Neural cell (in vitro differentiated cells): Measurements from ENCODE around the gene DRD2. TPM values are rescaled to one million over a fixed set of nuclear protein-coding genes. Genes with fewer than 3 reads are reported as not detected.

Experiments
- H2AFZ ChIP-seq: fragments of 200-600, 300-800 bp; sonication (generic), shearing (Covaris generic); 2 replicates; pipeline ENCODE4 v1.6.0; 2014; ENCODE audit warnings: low read depth, mild to moderate bottlenecking, antibody characterized with exemption, low read length, moderate library complexity
- H3F3A ChIP-seq: fragments of 200-600 bp; shearing (Covaris generic); 2 replicates; pipeline ENCODE4 v1.6.1; 2016; ENCODE audit warnings: mild to moderate bottlenecking, moderate library complexity, mixed read lengths, antibody characterized with exemption, low read length; ENCODE audit not compliant: insufficient read depth, poor library complexity, severe bottlenecking
- H3K27ac ChIP-seq: fragments of 200-600, 300-800 bp; sonication (generic), shearing (Covaris generic); 2 replicates; pipeline ENCODE4 v1.5.1; 2014; ENCODE audit warnings: mild to moderate bottlenecking, low read length, moderate library complexity
- H3K27me3 ChIP-seq: fragments of 300-800, 200-600 bp; sonication (generic), shearing (Covaris generic); 2 replicates; pipeline ENCODE4 v1.6.0; 2014; ENCODE audit warnings: mild to moderate bottlenecking, low read depth, low read length, moderate library complexity; ENCODE audit not compliant: insufficient read depth
- H3K36me3 ChIP-seq: fragments of 300-800, 200-600 bp; sonication (generic), shearing (Covaris generic); 2 replicates; pipeline ENCODE4 v1.5.1; 2014; ENCODE audit warnings: mild to moderate bottlenecking, antibody characterized with exemption, low read length, moderate library complexity; ENCODE audit not compliant: insufficient read depth
- H3K4me2 ChIP-seq: fragments of 300-800, 200-600 bp; sonication (generic), shearing (Covaris generic); 2 replicates; pipeline ENCODE4 v1.6.0; 2014; ENCODE audit warnings: mild to moderate bottlenecking, low read length
- H3K4me3 ChIP-seq: fragments of 300-800, 200-600 bp; sonication (generic), shearing (Covaris generic); 2 replicates; pipeline ENCODE4 v1.5.1; 2014; ENCODE audit warnings: mild to moderate bottlenecking, low read length, moderate library complexity
- H3K79me2 ChIP-seq: fragments of 200-600 bp; shearing (Covaris generic); replicated peaks from 2 replicates; pipeline ENCODE4 v1.6.0; 2014; ENCODE audit warnings: mild to moderate bottlenecking, low read length, moderate library complexity; ENCODE audit not compliant: insufficient read depth
- H3K9ac ChIP-seq: fragments of 300-800, 200-600 bp; sonication (generic), shearing (Covaris generic); 2 replicates; pipeline ENCODE4 v1.6.1; 2016; ENCODE audit warnings: mild to moderate bottlenecking, low read length, mixed read lengths
- H3K9me2 ChIP-seq: fragments of 200-600 bp; shearing (Covaris generic); 2 replicates; pipeline ENCODE4 v1.6.1; 2016; ENCODE audit warnings: mild to moderate bottlenecking, low read length, mixed read lengths; ENCODE audit not compliant: insufficient read depth
- H3K9me3 ChIP-seq: fragments of 200-600, 300-800 bp; sonication (generic), shearing (Covaris generic); 2 replicates; pipeline ENCODE4 v1.6.1; 2016; ENCODE audit warnings: mild to moderate bottlenecking, mixed run types, low read length, moderate library complexity, mixed read lengths
- H4K20me1 ChIP-seq: fragments of 200-600 bp; shearing (Covaris generic); 2 replicates; pipeline ENCODE4 v1.6.1; 2016; ENCODE audit warnings: mild to moderate bottlenecking, mixed run types; ENCODE audit not compliant: insufficient read depth
- EP300 ChIP-seq: fragments of 450-650 bp; conservative IDR thresholded peaks from 2 replicates; pipeline ENCODE4 v1.6.1; 2014; ENCODE audit warnings: antibody characterized with exemption, mild to moderate bottlenecking, moderate library complexity; ENCODE audit not compliant: poor library complexity, severe bottlenecking
- EZH2 ChIP-seq: fragments of 200-600, 300-800 bp; shearing (Covaris generic), sonication (generic); IDR thresholded peaks from 2 replicates; pipeline ENCODE4 v1.6.1; 2014; ENCODE audit warnings: antibody characterized with exemption, low read length, borderline replicate concordance, mild to moderate bottlenecking; ENCODE audit not compliant: insufficient read depth, poor library complexity, severe bottlenecking
- MXI1 ChIP-seq: fragments of 450-650 bp; conservative IDR thresholded peaks from 2 replicates; pipeline ENCODE4 v1.6.1; 2014; ENCODE audit warnings: antibody characterized with exemption, mild to moderate bottlenecking; ENCODE audit not compliant: poor library complexity, severe bottlenecking
- POLR2AphosphoS5 ChIP-seq: IDR thresholded peaks from 2 replicates; pipeline ENCODE4 v1.6.1; 2012
- RAD21 ChIP-seq: fragments of 450-650 bp; conservative IDR thresholded peaks from 2 replicates; pipeline ENCODE4 v1.6.1; 2014; ENCODE audit warnings: antibody characterized with exemption, mild to moderate bottlenecking, moderate library complexity
- SMC3 ChIP-seq: fragments of 450-650 bp; conservative IDR thresholded peaks from 2 replicates; pipeline ENCODE4 v1.6.1; 2014; ENCODE audit warnings: antibody characterized with exemption, mild to moderate bottlenecking, moderate library complexity; ENCODE audit not compliant: poor library complexity
- TAF1 ChIP-seq: IDR thresholded peaks from 2 replicates; pipeline ENCODE4 v1.6.1; 2012; ENCODE audit warnings: low read depth
- polyA plus RNA-seq: library from polyadenylated mRNA; depleted of rRNA; stranded (reverse); fragments of >200 nt; gene quantifications from 2 replicates; pipeline ENCODE4 v1.2.3, GENCODE V29; 2014
- TF ChIP-seq, protein P1 (sequence below): IDR thresholded peaks from 2 replicates; pipeline ENCODE4 v1.6.1; 2012; ENCODE audit warnings: borderline replicate concordance
- TF ChIP-seq, protein P2 (sequence below): fragments of 450-650 bp; IDR thresholded peaks from 2 replicates; pipeline ENCODE4 v1.5.1; 2014; ENCODE audit warnings: antibody characterized with exemption, mild to moderate bottlenecking, moderate library complexity; ENCODE audit not compliant: poor library complexity, severe bottlenecking

Gene DRD2
- polyA plus RNA-seq, 1 donor from 2014 or later = 0.24 TPM

DNA sequence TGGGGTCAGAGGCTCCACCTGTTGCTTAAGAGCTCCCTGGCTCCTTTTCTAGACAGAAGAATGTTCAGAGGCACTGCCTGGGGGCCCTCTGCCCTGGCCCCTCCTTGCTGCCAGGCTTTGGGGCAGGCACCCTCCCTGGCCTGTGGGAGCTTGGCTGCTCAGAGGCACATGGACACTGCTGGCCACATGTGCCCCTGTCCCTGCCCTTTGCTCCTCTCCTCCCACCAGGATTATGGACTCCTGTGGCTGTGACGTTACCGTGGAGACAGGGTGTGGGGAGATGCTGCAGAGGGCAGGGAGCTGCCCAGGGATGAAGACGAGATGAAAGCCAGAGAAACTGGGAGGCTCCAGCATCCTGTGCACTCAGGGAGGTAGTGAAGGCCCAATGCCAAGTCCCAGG lies 14.7 kb downstream of the DRD2 start:
- H3K4me2 ChIP-seq = no peak overlapping the region
- H3K9me2 ChIP-seq = no peaks in the 10 kb centered on the region
- no peaks in the 10 kb centered on the region for H3F3A ChIP-seq
- TF ChIP-seq EZH2 (no peak), POLR2AphosphoS5 (no peak), RAD21 (no peak), MXI1 (no peak), SMC3 (no peak), TAF1 (no peak), EP300 (no peak)
- TF ChIP-seq, protein P1, sequence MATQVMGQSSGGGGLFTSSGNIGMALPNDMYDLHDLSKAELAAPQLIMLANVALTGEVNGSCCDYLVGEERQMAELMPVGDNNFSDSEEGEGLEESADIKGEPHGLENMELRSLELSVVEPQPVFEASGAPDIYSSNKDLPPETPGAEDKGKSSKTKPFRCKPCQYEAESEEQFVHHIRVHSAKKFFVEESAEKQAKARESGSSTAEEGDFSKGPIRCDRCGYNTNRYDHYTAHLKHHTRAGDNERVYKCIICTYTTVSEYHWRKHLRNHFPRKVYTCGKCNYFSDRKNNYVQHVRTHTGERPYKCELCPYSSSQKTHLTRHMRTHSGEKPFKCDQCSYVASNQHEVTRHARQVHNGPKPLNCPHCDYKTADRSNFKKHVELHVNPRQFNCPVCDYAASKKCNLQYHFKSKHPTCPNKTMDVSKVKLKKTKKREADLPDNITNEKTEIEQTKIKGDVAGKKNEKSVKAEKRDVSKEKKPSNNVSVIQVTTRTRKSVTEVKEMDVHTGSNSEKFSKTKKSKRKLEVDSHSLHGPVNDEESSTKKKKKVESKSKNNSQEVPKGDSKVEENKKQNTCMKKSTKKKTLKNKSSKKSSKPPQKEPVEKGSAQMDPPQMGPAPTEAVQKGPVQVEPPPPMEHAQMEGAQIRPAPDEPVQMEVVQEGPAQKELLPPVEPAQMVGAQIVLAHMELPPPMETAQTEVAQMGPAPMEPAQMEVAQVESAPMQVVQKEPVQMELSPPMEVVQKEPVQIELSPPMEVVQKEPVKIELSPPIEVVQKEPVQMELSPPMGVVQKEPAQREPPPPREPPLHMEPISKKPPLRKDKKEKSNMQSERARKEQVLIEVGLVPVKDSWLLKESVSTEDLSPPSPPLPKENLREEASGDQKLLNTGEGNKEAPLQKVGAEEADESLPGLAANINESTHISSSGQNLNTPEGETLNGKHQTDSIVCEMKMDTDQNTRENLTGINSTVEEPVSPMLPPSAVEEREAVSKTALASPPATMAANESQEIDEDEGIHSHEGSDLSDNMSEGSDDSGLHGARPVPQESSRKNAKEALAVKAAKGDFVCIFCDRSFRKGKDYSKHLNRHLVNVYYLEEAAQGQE = no peak
- TF ChIP-seq, protein P2, sequence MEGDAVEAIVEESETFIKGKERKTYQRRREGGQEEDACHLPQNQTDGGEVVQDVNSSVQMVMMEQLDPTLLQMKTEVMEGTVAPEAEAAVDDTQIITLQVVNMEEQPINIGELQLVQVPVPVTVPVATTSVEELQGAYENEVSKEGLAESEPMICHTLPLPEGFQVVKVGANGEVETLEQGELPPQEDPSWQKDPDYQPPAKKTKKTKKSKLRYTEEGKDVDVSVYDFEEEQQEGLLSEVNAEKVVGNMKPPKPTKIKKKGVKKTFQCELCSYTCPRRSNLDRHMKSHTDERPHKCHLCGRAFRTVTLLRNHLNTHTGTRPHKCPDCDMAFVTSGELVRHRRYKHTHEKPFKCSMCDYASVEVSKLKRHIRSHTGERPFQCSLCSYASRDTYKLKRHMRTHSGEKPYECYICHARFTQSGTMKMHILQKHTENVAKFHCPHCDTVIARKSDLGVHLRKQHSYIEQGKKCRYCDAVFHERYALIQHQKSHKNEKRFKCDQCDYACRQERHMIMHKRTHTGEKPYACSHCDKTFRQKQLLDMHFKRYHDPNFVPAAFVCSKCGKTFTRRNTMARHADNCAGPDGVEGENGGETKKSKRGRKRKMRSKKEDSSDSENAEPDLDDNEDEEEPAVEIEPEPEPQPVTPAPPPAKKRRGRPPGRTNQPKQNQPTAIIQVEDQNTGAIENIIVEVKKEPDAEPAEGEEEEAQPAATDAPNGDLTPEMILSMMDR = no peak
- no peaks in the 10 kb centered on the region for H3K79me2 ChIP-seq
- no peaks in the 10 kb centered on the region for H3K27me3 ChIP-seq
- H4K20me1 ChIP-seq = no peaks in the 10 kb centered on the region
- H2AFZ ChIP-seq = no peak overlapping the region
- H3K9me3 ChIP-seq = no peaks in the 10 kb centered on the region
- H3K36me3 ChIP-seq = no peaks in the 10 kb centered on the region
- no peak overlapping the region for H3K27ac ChIP-seq
- H3K4me3 ChIP-seq = no peak overlapping the region
- H3K9ac ChIP-seq = no peak overlapping the region

DNA sequence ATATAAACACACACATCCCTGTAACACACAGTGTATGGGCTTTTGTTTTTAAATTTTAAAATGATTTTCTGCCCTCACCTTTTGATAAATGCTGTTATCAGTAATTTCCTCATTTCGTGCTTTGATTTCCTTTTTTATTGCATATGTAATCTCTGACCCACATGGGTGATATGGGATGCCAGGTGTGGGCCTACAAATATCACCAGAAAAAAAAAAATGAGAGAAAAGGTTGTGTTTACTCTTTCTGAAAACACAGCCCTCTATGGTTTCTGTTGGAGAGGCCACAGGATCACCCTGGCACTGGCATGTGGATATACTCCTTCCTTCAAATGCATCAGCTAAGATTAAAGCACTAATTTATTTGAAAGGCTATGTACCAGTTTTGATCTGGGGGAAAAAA lies 17.0 kb downstream of the DRD2 start:
- H3K79me2 ChIP-seq = no peaks in the 10 kb centered on the region
- no peak for TF ChIP-seq RAD21
- TF ChIP-seq, protein P1 = no peak
- TF ChIP-seq, protein P2 = no peak
- TF ChIP-seq POLR2AphosphoS5 = no peak
- TF ChIP-seq SMC3 = no peak
- TF ChIP-seq EZH2 = no peak
- TF ChIP-seq MXI1 = no peak
- TF ChIP-seq EP300 = no peak
- TF ChIP-seq TAF1 = no peak
- no peaks in the 10 kb centered on the region for H3K9me2 ChIP-seq
- H3K9ac ChIP-seq = no peak overlapping the region
- no peaks in the 10 kb centered on the region for H3K9me3 ChIP-seq
- H3K27me3 ChIP-seq = no peaks in the 10 kb centered on the region
- no peaks in the 10 kb centered on the region for H3K36me3 ChIP-seq
- H3K27ac ChIP-seq = no peak overlapping the region
- H4K20me1 ChIP-seq = no peaks in the 10 kb centered on the region
- H3K4me3 ChIP-seq = no peak overlapping the region
- no peaks in the 10 kb centered on the region for H3F3A ChIP-seq
- no peak overlapping the region for H3K4me2 ChIP-seq
- H2AFZ ChIP-seq = no peak overlapping the region
